Gastroesophageal sphincter (tissue), 3 donors: ENCODE data around the gene GAS1.

Source experiments
- POLR2A ChIP-seq, 2 donors: fragments of 450-650 bp; IDR thresholded peaks; one replicate each; pipeline ENCODE4 v1.6.1; 2017; ENCODE audit warnings: antibody characterized with exemption in 2 of 2, mild to moderate bottlenecking in 2 of 2, moderate library complexity in 1 of 2
- POLR2AphosphoS5 ChIP-seq: sonication (generic); formaldehyde crosslinking; IDR thresholded peaks from one replicate; pipeline ENCODE4 v1.6.1; 2017; ENCODE audit warnings: antibody characterized with exemption
- TF ChIP-seq, protein P1 (sequence below), 4 experiments: fragments of 200-600 bp in 2 of 4; fragments of 450-650 bp in 2 of 4; sonication (generic) in 1 of 4; IDR thresholded peaks; one replicate each; pipeline ENCODE4 v1.5.1; 2017 to 2019; ENCODE audit warnings: antibody characterized with exemption in 4 of 4, mild to moderate bottlenecking in 2 of 4, moderate library complexity in 2 of 4

DNA sequence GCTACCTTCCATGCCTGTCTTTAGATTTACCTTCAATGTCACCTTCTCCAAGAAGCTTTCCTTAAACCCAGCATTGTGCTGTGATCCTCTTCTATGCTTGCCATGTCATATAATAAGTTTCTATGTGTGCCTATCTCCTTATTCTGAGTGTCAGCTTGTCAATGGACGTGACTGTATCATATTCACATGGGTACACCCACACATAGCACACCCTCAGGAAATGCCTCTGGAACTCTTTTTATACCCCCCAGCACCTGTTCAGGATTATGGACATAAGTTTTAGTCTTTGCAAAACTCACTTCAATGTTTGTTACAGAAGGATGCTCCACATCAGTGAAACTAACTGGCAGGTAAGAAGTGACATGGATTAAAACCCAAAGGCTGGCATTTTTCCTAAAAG is 7.4 kb downstream of the GAS1 start:
- TF ChIP-seq, protein P1, sequence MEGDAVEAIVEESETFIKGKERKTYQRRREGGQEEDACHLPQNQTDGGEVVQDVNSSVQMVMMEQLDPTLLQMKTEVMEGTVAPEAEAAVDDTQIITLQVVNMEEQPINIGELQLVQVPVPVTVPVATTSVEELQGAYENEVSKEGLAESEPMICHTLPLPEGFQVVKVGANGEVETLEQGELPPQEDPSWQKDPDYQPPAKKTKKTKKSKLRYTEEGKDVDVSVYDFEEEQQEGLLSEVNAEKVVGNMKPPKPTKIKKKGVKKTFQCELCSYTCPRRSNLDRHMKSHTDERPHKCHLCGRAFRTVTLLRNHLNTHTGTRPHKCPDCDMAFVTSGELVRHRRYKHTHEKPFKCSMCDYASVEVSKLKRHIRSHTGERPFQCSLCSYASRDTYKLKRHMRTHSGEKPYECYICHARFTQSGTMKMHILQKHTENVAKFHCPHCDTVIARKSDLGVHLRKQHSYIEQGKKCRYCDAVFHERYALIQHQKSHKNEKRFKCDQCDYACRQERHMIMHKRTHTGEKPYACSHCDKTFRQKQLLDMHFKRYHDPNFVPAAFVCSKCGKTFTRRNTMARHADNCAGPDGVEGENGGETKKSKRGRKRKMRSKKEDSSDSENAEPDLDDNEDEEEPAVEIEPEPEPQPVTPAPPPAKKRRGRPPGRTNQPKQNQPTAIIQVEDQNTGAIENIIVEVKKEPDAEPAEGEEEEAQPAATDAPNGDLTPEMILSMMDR (IDR thresholded peaks at IDR 0.05), result no peak
- TF ChIP-seq POLR2A (IDR thresholded peaks at IDR 0.05), result no peak
- no peak for TF ChIP-seq POLR2AphosphoS5
